IMR-90 (cell line): ENCODE measurements around the gene NKIRAS1. TPM values are rescaled to one million over a fixed set of nuclear protein-coding genes. Genes with fewer than 3 reads are reported as not detected.

Experiments used
- ATAC-seq: fragments of 200-7000 bp; cut with Tn5 transposase; 2 replicates; pipeline ENCODE4 v1.9.1; 2020; ENCODE audit warnings: low read depth, mild to moderate bottlenecking, moderate library complexity
- BruUV-seq: library from RNA; stranded (reverse); fragments of 400-500 nt; replicated peaks from 2 replicates; lab custom pipeline; 2021; lab: Mats Ljungman, UMichigan
- CTCF ChIA-PET: fragments of 300-600 bp; formaldehyde crosslinking; extraction: SDS; loops from one replicate; lab custom pipeline; 2021; ENCODE audit warnings: antibody characterized with exemption; lab: Yijun Ruan, JAX
- POLR2A ChIA-PET: fragments of 300-600 bp; sonication (Branson Sonifier 250); formaldehyde crosslinking; loops from one replicate; lab custom pipeline; 2022; ENCODE audit warnings: antibody characterized with exemption; ENCODE audit not compliant: unreplicated experiment; lab: Charles Lee
- DNase-seq: peaks from one replicate; pipeline ENCODE4 v3.0.0; 2013
- H2AFZ ChIP-seq: replicated peaks from 2 replicates; pipeline ENCODE3; 2013; ENCODE audit warnings: low read length, mild to moderate bottlenecking; ENCODE audit not compliant: poor library complexity
- H2AK5ac ChIP-seq: 2 replicates; pipeline ENCODE4 v1.6.1; 2013; ENCODE audit warnings: low read depth, low read length, inconsistent platforms
- H2AK9ac ChIP-seq: replicated peaks from 2 replicates; pipeline ENCODE3; 2013; ENCODE audit warnings: mild to moderate bottlenecking, low read depth, low read length, moderate library complexity; ENCODE audit not compliant: poor library complexity
- H2BK120ac ChIP-seq: 2 replicates; pipeline ENCODE4 v1.6.1; 2013; ENCODE audit warnings: low read depth, low read length, inconsistent platforms
- H2BK15ac ChIP-seq: 3 replicates; pipeline ENCODE4 v1.6.1; 2013; ENCODE audit warnings: low read depth, low read length, inconsistent platforms
- H2BK20ac ChIP-seq: 2 replicates; pipeline ENCODE4 v1.6.1; 2013; ENCODE audit warnings: low read depth, mild to moderate bottlenecking, inconsistent platforms, low read length, moderate library complexity
- H2BK5ac ChIP-seq: 2 replicates; pipeline ENCODE4 v1.6.1; 2013; ENCODE audit warnings: mild to moderate bottlenecking, low read depth, low read length, inconsistent platforms; ENCODE audit not compliant: poor library complexity, severe bottlenecking
- H3K14ac ChIP-seq: replicated peaks from 2 replicates; pipeline ENCODE4 v1.6.1; 2013; ENCODE audit warnings: low read depth, low read length, inconsistent platforms
- H3K18ac ChIP-seq: 2 replicates; pipeline ENCODE4 v1.6.1; 2013; ENCODE audit warnings: low read depth, low read length, control low read depth
- H3K23ac ChIP-seq: 2 replicates; pipeline ENCODE4 v1.6.1; 2013; ENCODE audit warnings: low read depth, low read length, inconsistent platforms
- H3K27ac ChIP-seq: 2 replicates; pipeline ENCODE4 v1.5.1; 2013; ENCODE audit warnings: mild to moderate bottlenecking, control low read depth, low read length; ENCODE audit not compliant: insufficient read depth
- H3K27me3 ChIP-seq: 2 replicates; pipeline ENCODE4 v1.6.1; 2013; ENCODE audit warnings: low read length; ENCODE audit not compliant: control insufficient read depth, insufficient read depth
- H3K36me3 ChIP-seq: 2 replicates; pipeline ENCODE4 v1.6.1; 2013; ENCODE audit warnings: low read length, mixed read lengths; ENCODE audit not compliant: control insufficient read depth, insufficient read depth
- H3K4ac ChIP-seq: 2 replicates; pipeline ENCODE4 v1.6.1; 2013; ENCODE audit warnings: low read depth, low read length, inconsistent platforms
- H3K4me1 ChIP-seq: 2 replicates; pipeline ENCODE4 v1.6.1; 2013; ENCODE audit warnings: low read length, mixed read lengths; ENCODE audit not compliant: control insufficient read depth, insufficient read depth
- H3K4me2 ChIP-seq: 2 replicates; pipeline ENCODE4 v1.6.1; 2013; ENCODE audit warnings: low read depth, mild to moderate bottlenecking, control low read depth, low read length, moderate library complexity
- H3K4me3 ChIP-seq: 2 replicates; pipeline ENCODE4 v1.5.1; 2013; ENCODE audit warnings: low read depth, mild to moderate bottlenecking, control low read depth, low read length, moderate library complexity; ENCODE audit not compliant: insufficient read depth
- H3K56ac ChIP-seq: 2 replicates; pipeline ENCODE4 v1.6.1; 2013; ENCODE audit warnings: low read length, inconsistent platforms; ENCODE audit not compliant: insufficient read depth; ENCODE audit errors: extremely low read depth
- H3K79me1 ChIP-seq, 2 experiments: 2 replicates each; pipeline ENCODE4 v1.6.1; 2013; ENCODE audit warnings: low read length in 2 of 2, inconsistent platforms in 1 of 2, low read depth in 1 of 2
- H3K9ac ChIP-seq: 2 replicates; pipeline ENCODE4 v1.6.1; 2013; ENCODE audit warnings: low read depth, low read length, control low read depth
- H3K9me1 ChIP-seq: 2 replicates; pipeline ENCODE4 v1.6.1; 2013; ENCODE audit warnings: low read length, inconsistent platforms; ENCODE audit not compliant: insufficient read depth
- H3K9me3 ChIP-seq: 2 replicates; pipeline ENCODE4 v1.6.1; 2013; ENCODE audit warnings: low read length; ENCODE audit not compliant: control insufficient read depth, insufficient read depth
- H4K20me1 ChIP-seq: 2 replicates; pipeline ENCODE4 v1.6.1; 2013; ENCODE audit warnings: low read length, inconsistent platforms; ENCODE audit not compliant: insufficient read depth
- H4K5ac ChIP-seq: 2 replicates; pipeline ENCODE4 v1.6.1; 2013; ENCODE audit warnings: mild to moderate bottlenecking, low read depth, low read length, control low read depth
- H4K8ac ChIP-seq, 2 experiments: 2 replicates each; pipeline ENCODE4 v1.6.1; 2013; ENCODE audit warnings: low read depth in 2 of 2, low read length in 2 of 2, control low read depth in 1 of 2, inconsistent platforms in 1 of 2
- H4K91ac ChIP-seq: 2 replicates; pipeline ENCODE4 v1.6.1; 2013; ENCODE audit warnings: low read depth, low read length, inconsistent platforms; ENCODE audit not compliant: insufficient read depth
- BHLHE40 ChIP-seq: fragments of 150-350 bp; IDR thresholded peaks from 2 replicates; pipeline ENCODE4 v1.6.1; 2016; ENCODE audit warnings: mild to moderate bottlenecking, low read depth, low read length
- CEBPB ChIP-seq: IDR thresholded peaks from 2 replicates; pipeline ENCODE4 v1.6.1; 2012; ENCODE audit warnings: low read depth, low read length, improper control_type of control experiment
- ELK1 ChIP-seq: fragments of 150-350 bp; IDR thresholded peaks from 2 replicates; pipeline ENCODE4 v1.6.1; 2016; ENCODE audit warnings: low read depth, mild to moderate bottlenecking, low read length, moderate library complexity, borderline replicate concordance
- FOS ChIP-seq: fragments of 150-350 bp; IDR thresholded peaks from 2 replicates; pipeline ENCODE4 v1.6.1; 2016; ENCODE audit warnings: low read depth, low read length
- MAZ ChIP-seq: IDR thresholded peaks from 2 replicates; pipeline ENCODE4 v1.6.1; 2012; ENCODE audit warnings: low read depth, mild to moderate bottlenecking, low read length, improper control_type of control experiment, moderate library complexity, borderline replicate concordance
- POLR2A ChIP-seq: IDR thresholded peaks from 2 replicates; pipeline ENCODE4 v1.6.1; 2012; ENCODE audit warnings: mild to moderate bottlenecking, low read depth, low read length
- SMC3 ChIP-seq: fragments of 150-350 bp; IDR thresholded peaks from 2 replicates; pipeline ENCODE4 v1.6.1; 2016; ENCODE audit warnings: low read depth, mild to moderate bottlenecking, antibody characterized with exemption, low read length, moderate library complexity
- WGBS, 2 experiments: methylation state at CpG; one replicate each; pipeline versions ENCODE4 v1.1.5 to v1.1.7; 2013; ENCODE audit warnings: missing lambda C conversion rate in 2 of 2; ENCODE audit not compliant: insufficient read length in 1 of 2; ENCODE audit errors: extremely low coverage in 2 of 2; 5-methylcytosine and 5-hydroxymethylcytosine counted together
- dilution Hi-C: fragments of 300-500 bp; cut with HindIII; formaldehyde crosslinking; loops from one replicate; pipeline ENCODE4 v1.14.3; 2018; ENCODE audit warnings: low sequenced_read_pairs; ENCODE audit not compliant: unreplicated experiment
- in situ Hi-C: fragments of 300-500 bp; cut with MboI; formaldehyde crosslinking; loops from 3 replicates; pipeline ENCODE4 v1.14.3; 2019; ENCODE audit warnings: low sequenced_read_pairs, inconsistent platforms, mixed read lengths
- intact Hi-C: fragments of 100-400 bp; cut with micrococcal nuclease; formaldehyde crosslinking; loops from 2 replicates; pipeline ENCODE4 v1.10.0; 2022
- polyA plus RNA-seq, 3 experiments: library from polyadenylated mRNA; depleted of rRNA; stranded (reverse); fragments of >200 nt; gene quantifications; 2 replicates each; pipeline ENCODE4 v1.2.3, GENCODE V29; 2012; ENCODE audit warnings: low replicate concordance in 1 of 3
- total RNA-seq: library from RNA; depleted of rRNA; stranded (reverse); fragments of >200 nt; gene quantifications from 2 replicates; pipeline ENCODE4 v1.2.3, GENCODE V29; 2012

NKIRAS1 gene
- total and polyA plus RNA-seq, 2 of the 4 experiments (the other 2 are of a cell fraction), result 6.1 to 6.8 TPM

- Histone ChIP-seq H3K27ac (no peak overlapping the region), H3K23ac (no peak overlapping the region), H2BK15ac (no peak overlapping the region), H3K9me3 (no peaks in the 10 kb centered on the region), H3K4me2 (peak overlapping the region; percentile 28; the same call in 1 of the 2 replicates), H2AK5ac (no peak overlapping the region), H2BK5ac (no peak overlapping the region), H3K4me1 (peaks cover 16% of the 10 kb centered on the region), H3K56ac (no peak overlapping the region), H3K36me3 (peaks cover 6% of the 10 kb centered on the region; the same call in 1 of the 2 replicates), H3K79me1 (peaks cover 19 to 75% of the 10 kb centered on the region in 2 experiments), H3K9me1 (peaks cover 5% of the 10 kb centered on the region), H3K4me3 (no peak overlapping the region), H2AK9ac (no peak overlapping the region), H3K4ac (no peak overlapping the region), H2AFZ (no peak overlapping the region), H3K14ac (no peak overlapping the region), H3K9ac (no peak overlapping the region), H4K20me1 (peaks cover 40% of the 10 kb centered on the region), H3K27me3 (no peaks in the 10 kb centered on the region), H4K5ac (no peak overlapping the region), H4K91ac (no peak overlapping the region), H3K18ac (no peak overlapping the region), H4K8ac (no peak overlapping the region), H2BK20ac (no peak overlapping the region), H2BK120ac (no peak overlapping the region)
- dilution Hi-C loops (no loop called here), intact Hi-C loops (loop anchor here (10.0 kb wide), 2 partner anchors 163 to 673 kb away; partner anchors contain the start of gene UBE2E2), in situ Hi-C loops (loop anchor here (25.0 kb wide), 2 partner anchors 360 to 810 kb away; no protein-coding TSS in a partner anchor)
- DNase-seq (peak; percentile 81), ATAC-seq (peak; percentile 61)
- POLR2A ChIA-PET, result interaction anchor here (1.5 kb wide), 1 partner anchor 39 kb away, joined by 6 read pairs; the partner anchor contains the start of genes NKIRAS1 and RPL15
- no TSS peak for BruUV-seq
- TF ChIP-seq MAZ (peak; percentile 72; the same call in 1 of the 2 replicates), BHLHE40 (peak; percentile 51; the same call in 1 of the 2 replicates), FOS (peak; percentile 13; the same call in 1 of the 2 replicates), SMC3 (0 out of 2 replicates have a peak, but pooled peaks have one; percentile 11), POLR2A (no peak), ELK1 (no peak), CEBPB (peak; percentile 95)
- CTCF ChIA-PET, result interaction anchor here (1.6 kb wide), 1 partner anchor 11 kb away, joined by 5 read pairs; no protein-coding TSS in a partner anchor
- WGBS, 2 experiments, result no CpG with 5 or more reads among the region's 5 CpGs
These were observed 39.3 kb downstream of the NKIRAS1 start for GRCh38 chr3:23877329-23877980.
